Brain microvascular endothelial cell (primary cell): ENCODE results near the gene CCDC146.

Experiments used
- DNase-seq: peaks from one replicate; pipeline ENCODE4 v3.0.0-alpha.2; 2020
- H3K27ac ChIP-seq: fragments of 250-450 bp; sonication (Bioruptor Pico); 2 replicates; pipeline ENCODE4 v1.5.1; 2020; ENCODE audit warnings: mild to moderate bottlenecking, moderate library complexity
- H3K27me3 ChIP-seq: fragments of 250-450 bp; sonication (Bioruptor Pico); replicated peaks from 2 replicates; pipeline ENCODE4 v1.5.1; 2020; ENCODE audit warnings: mild to moderate bottlenecking
- H3K36me3 ChIP-seq: fragments of 250-450 bp; sonication (Bioruptor Pico); replicated peaks from 2 replicates; pipeline ENCODE4 v1.5.1; 2020; ENCODE audit warnings: mild to moderate bottlenecking
- H3K4me3 ChIP-seq: 2 replicates; pipeline ENCODE4 v1.5.1; 2011; ENCODE audit warnings: low read depth, mild to moderate bottlenecking, control low read depth, low read length, moderate library complexity
- CTCF ChIP-seq: IDR thresholded peaks from 2 replicates; pipeline ENCODE4 v1.5.1; 2011; ENCODE audit warnings: low read depth, mild to moderate bottlenecking, moderate library complexity, low read length, control low read depth, inconsistent platforms; ENCODE audit errors: missing control alignments
- in situ Hi-C: cut with HindIII; loops from 2 replicates; pipeline ENCODE4 v1.10.0; 2017; ENCODE audit warnings: low sequenced_read_pairs, low pct_ligation_motif_present

CCDC146 gene

DNA sequence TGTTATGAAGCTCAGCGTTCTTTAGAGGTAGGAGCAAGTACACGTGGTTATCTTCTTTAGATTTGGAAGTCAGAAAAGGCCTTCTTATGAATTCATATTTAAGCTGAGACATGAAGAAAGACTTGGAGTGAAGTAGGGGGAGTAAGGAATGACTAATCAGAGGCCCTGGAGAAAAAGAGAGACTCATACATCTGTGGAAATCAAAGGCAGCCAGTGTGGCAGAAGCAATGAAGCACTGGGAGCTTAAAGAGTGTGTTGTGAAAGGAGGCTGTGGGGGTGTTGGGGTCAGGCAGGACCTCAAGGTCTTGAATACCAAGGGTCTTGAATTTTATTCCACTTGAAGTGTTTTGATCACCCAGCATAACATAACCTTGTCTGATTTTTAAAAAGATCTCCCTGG, 112.9 kb downstream of the CCDC146 start:
- in situ Hi-C loops: no loop called here
- H3K36me3 ChIP-seq: no peaks in the 10 kb centered on the region
- TF ChIP-seq CTCF: no peak
- no peak overlapping the region for H3K4me3 ChIP-seq
- no peaks in the 10 kb centered on the region for H3K27me3 ChIP-seq
- peak; percentile 27 for DNase-seq
- no peak overlapping the region for H3K27ac ChIP-seq

DNA sequence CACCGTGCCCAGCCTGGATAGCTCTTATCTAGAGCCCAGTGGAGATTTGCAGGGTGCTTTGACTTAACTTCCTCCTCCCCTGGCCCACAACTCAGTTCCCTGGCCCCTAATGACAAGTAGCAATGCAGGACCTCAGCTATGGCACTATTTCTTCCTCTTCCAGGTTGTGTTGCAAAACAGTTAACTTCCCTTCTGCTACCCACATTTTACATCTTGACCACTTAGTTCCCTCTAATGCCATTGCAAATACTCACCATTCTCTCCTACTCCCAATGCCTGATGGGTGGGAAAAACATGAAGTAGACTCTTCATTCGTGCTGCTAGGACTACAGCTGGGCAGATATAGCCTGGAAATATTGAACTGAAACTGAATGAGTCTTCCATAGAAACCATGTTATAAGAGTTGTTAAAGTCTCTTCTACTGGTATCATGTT, 116.3 kb downstream of the CCDC146 start:
- DNase-seq: no peak
- Histone ChIP-seq H3K27ac (no peak overlapping the region), H3K27me3 (no peaks in the 10 kb centered on the region), H3K4me3 (no peak overlapping the region), H3K36me3 (no peaks in the 10 kb centered on the region)
- in situ Hi-C loops: no loop called here
- TF ChIP-seq CTCF: no peak

DNA sequence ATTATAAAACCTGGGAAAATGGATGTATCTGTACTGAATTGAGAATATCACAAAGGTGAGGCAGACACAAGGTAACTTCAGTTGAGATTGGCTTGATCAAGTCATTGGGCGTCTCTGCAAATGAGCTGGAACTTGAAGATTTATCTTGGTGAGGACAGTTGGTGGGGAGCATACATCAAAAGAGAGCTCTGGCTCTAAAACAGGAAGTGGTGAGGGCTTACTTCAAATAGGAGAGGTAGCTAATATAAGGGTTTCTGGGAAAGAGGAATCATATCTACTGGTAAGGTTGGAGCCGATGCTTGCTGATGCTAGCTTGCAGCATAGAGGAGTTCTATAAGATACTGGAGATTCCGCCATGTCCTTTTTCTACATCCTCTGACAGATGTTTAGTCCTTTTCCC, 117.1 kb downstream of the CCDC146 start:
- no peak for DNase-seq
- in situ Hi-C loops: no loop called here
- Histone ChIP-seq H3K36me3 (no peaks in the 10 kb centered on the region), H3K27ac (no peak overlapping the region), H3K27me3 (no peaks in the 10 kb centered on the region), H3K4me3 (no peak overlapping the region)
- TF ChIP-seq CTCF: no peak

- Histone ChIP-seq H3K36me3 (no peaks in the 10 kb centered on the region), H3K27ac (no peak overlapping the region), H3K27me3 (no peaks in the 10 kb centered on the region), H3K4me3 (no peak overlapping the region)
- in situ Hi-C loops: no loop called here
- no peak for DNase-seq
- no peak for TF ChIP-seq CTCF
Measured at GRCh38 chr7:77242068-77242467, 119.7 kb downstream of the CCDC146 start.

GRCh38 chr7:77242554-77242953, 120.1 kb downstream of the CCDC146 start:
- no peak for TF ChIP-seq CTCF
- Histone ChIP-seq H3K4me3 (no peak overlapping the region), H3K27me3 (no peaks in the 10 kb centered on the region), H3K27ac (no peak overlapping the region), H3K36me3 (no peaks in the 10 kb centered on the region)
- no peak for DNase-seq
- in situ Hi-C loops: no loop called here

- no peak for TF ChIP-seq CTCF
- Histone ChIP-seq H3K27me3 (no peaks in the 10 kb centered on the region), H3K27ac (no peak overlapping the region), H3K4me3 (no peak overlapping the region), H3K36me3 (no peaks in the 10 kb centered on the region)
- no peak for DNase-seq
- in situ Hi-C loops: no loop called here
Measured at GRCh38 chr7:77244222-77244934, 122.0 kb downstream of the CCDC146 start.
